NB4 (cell line): ENCODE measurements around the gene BCKDHB.

Experiments used
- MYC ChIP-seq: IDR thresholded peaks from 2 replicates; pipeline ENCODE4 v1.6.1; 2011; ENCODE audit warnings: low read depth, low read length
- POLR2A ChIP-seq: IDR thresholded peaks from 2 replicates; pipeline ENCODE4 v1.6.1; 2011; ENCODE audit warnings: mild to moderate bottlenecking; ENCODE audit not compliant: insufficient read length; ENCODE audit errors: extremely low read depth
- TF ChIP-seq, protein P1 (sequence below): IDR thresholded peaks from one replicate; pipeline ENCODE4 v1.5.1; 2012; ENCODE audit warnings: low read depth, low read length
- TF ChIP-seq, protein P2 (sequence below): IDR thresholded peaks from 2 replicates; pipeline ENCODE4 v1.6.1; 2011; ENCODE audit warnings: low read depth, low read length

DNA sequence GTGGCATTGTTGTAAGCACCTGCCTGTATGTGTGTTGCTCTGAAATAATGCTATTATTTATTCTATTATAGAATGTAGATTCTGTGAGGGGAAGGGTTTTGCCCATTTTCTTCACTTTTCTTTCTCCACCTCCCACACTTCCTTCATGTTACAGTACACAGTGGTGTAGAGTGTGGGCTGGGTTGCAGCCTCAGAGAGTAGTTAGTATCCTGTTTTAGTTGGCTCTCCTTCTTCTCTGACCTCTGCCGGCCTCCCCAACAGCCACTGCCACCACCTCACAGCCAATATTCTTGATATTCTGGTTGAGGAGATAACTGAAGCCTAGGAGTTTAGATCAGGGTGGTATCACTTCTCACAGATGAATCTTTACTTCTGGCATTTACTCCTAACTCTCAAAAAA is 143.4 kb downstream of the BCKDHB start:
- TF ChIP-seq, protein P1, sequence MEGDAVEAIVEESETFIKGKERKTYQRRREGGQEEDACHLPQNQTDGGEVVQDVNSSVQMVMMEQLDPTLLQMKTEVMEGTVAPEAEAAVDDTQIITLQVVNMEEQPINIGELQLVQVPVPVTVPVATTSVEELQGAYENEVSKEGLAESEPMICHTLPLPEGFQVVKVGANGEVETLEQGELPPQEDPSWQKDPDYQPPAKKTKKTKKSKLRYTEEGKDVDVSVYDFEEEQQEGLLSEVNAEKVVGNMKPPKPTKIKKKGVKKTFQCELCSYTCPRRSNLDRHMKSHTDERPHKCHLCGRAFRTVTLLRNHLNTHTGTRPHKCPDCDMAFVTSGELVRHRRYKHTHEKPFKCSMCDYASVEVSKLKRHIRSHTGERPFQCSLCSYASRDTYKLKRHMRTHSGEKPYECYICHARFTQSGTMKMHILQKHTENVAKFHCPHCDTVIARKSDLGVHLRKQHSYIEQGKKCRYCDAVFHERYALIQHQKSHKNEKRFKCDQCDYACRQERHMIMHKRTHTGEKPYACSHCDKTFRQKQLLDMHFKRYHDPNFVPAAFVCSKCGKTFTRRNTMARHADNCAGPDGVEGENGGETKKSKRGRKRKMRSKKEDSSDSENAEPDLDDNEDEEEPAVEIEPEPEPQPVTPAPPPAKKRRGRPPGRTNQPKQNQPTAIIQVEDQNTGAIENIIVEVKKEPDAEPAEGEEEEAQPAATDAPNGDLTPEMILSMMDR = no peak
- TF ChIP-seq POLR2A (no peak), MYC (no peak)
- TF ChIP-seq, protein P2, sequence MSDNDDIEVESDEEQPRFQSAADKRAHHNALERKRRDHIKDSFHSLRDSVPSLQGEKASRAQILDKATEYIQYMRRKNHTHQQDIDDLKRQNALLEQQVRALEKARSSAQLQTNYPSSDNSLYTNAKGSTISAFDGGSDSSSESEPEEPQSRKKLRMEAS = no peak
